Central memory CD8-positive, alpha-beta T cell (primary cell): ENCODE data around the gene SKAP2.
A peak's percentile ranks its signal among the peaks of the same experiment; 100 is the strongest.

Source experiments
- ATAC-seq: fragments of 150-1000 bp; cut with Tn5 transposase; replicated peaks from 2 replicates; pipeline ENCODE4 v1.10.0; 2022; ENCODE audit warnings: mild to moderate bottlenecking, moderate FRiP score, moderate number of reproducible peaks; ENCODE audit not compliant: poor library complexity, severe bottlenecking; ENCODE audit errors: extremely low read depth
- DNase-seq, 2 donors: peaks; one replicate each; pipeline ENCODE4 v3.0.0; 2021; ENCODE audit warnings: low spot score in 2 of 2
- H3K27ac Mint-ChIP-seq: one replicate; pipeline ENCODE4 v1.8.0; 2022; ENCODE audit warnings: low read depth, mild to moderate bottlenecking, moderate library complexity, mixed read lengths
- H3K27me3 Mint-ChIP-seq: one replicate; pipeline ENCODE4 v1.8.0; 2022; ENCODE audit warnings: mixed read lengths
- H3K36me3 Mint-ChIP-seq: one replicate; pipeline ENCODE4 v1.8.0; 2022; ENCODE audit warnings: mild to moderate bottlenecking, moderate library complexity, mixed read lengths; ENCODE audit not compliant: insufficient read depth
- H3K4me1 Mint-ChIP-seq: one replicate; pipeline ENCODE4 v1.8.0; 2022; ENCODE audit warnings: mixed read lengths
- H3K4me3 Mint-ChIP-seq: one replicate; pipeline ENCODE4 v1.8.0; 2022; ENCODE audit warnings: mild to moderate bottlenecking, moderate library complexity, mixed read lengths
- H3K9me3 Mint-ChIP-seq: one replicate; pipeline ENCODE4 v1.8.0; 2022; ENCODE audit warnings: mixed read lengths

SKAP2 gene

DNA sequence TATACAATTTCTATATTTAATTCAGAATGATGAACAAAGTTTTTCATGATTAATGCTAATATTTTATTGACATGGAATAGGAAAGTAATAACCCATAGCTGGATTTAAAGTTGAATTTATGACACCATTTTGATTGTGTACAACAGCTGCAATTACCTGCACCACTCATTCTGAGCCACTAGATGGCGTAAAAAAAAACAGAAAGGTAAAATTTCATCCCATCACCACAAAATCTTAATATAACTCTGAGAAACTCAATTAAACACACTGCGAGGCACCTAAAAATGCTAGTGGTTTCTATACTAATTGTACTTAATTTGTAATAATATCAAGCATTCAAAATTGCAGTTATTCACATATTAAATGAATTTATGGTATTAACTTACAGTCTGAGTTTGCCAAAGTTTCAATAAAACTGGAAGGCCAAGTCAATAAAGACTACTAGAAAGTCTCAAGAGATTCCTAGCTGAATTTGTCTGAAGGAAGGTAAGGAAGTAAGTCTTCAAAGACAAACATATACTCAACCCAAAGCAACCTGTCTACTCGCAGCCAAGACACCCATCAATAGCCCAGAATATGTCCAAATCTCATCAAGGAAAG lies 182.5 kb downstream of the SKAP2 start:
- Mint-ChIP-seq H3K36me3 (peaks cover 3% of the 10 kb centered on the region), H3K27me3 (no peaks in the 10 kb centered on the region), H3K27ac (no peak overlapping the region), H3K9me3 (no peaks in the 10 kb centered on the region), H3K4me1 (no peaks in the 10 kb centered on the region), H3K4me3 (no peak overlapping the region)
- DNase-seq (no peak), ATAC-seq (peak; percentile 24)

DNA sequence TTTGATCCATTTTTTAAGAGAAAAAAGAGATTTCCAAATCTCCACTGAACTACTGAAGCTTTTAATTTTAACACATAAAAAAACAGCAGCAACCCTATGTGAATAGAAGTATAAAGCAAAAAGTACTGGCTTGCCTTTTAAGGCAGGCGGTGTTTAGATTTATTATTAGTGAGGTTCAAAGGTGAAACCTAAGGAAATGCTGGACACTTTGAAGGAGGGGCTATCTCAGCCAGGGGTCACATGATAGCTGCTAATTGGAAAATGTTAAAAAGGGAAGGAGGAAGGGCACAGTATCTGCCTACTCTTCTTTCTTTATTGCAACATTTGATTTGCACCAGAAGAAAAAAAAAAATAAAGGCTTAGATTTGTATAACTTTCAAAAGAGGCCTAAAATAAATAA lies 183.8 kb downstream of the SKAP2 start:
- no peaks in the 10 kb centered on the region for H3K9me3 Mint-ChIP-seq
- H3K27me3 Mint-ChIP-seq, result no peaks in the 10 kb centered on the region
- DNase-seq, result no peak
- H3K36me3 Mint-ChIP-seq, result peaks cover 5% of the 10 kb centered on the region
- no peak overlapping the region for H3K27ac Mint-ChIP-seq
- H3K4me3 Mint-ChIP-seq, result no peak overlapping the region
- ATAC-seq, result no peak
- no peaks in the 10 kb centered on the region for H3K4me1 Mint-ChIP-seq

DNA sequence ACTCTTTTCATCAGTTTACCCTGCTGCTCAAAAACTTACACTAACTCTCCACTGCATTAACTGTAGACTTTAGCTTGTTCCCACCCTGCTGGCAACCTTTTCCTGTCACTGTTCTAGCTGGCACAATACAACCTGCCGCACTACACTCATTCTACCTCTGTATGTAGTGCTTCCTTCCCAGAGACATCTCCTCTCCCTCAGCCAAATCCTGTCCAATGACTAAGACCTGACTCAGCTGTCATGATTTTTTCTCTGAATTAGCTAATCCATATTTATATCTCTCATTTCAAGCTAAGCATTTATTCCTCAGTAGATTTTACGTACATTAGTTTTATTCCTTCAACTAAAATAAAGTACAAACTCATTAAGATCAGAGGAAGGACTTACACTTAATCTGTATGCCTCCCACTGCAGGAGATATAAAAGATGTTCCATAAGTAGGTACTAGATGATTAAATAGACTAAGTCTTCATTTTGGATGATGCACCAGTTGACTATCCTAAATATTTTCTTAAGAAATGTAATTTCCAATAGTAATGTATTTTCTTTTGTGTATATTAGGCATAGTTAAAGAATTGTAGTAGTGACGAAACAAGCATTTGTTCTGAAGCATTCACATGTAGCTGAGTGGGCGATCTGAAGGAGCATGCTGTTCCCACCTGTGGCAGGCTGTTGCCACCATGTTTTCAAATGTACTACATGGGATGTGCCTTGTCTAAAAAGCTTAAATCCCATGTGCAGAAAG lies 189.1 kb downstream of the SKAP2 start:
- no peaks in the 10 kb centered on the region for H3K9me3 Mint-ChIP-seq
- no peak for ATAC-seq
- no peaks in the 10 kb centered on the region for H3K27me3 Mint-ChIP-seq
- no peak for DNase-seq
- peaks cover 3% of the 10 kb centered on the region for H3K36me3 Mint-ChIP-seq
- no peaks in the 10 kb centered on the region for H3K4me1 Mint-ChIP-seq
- no peak overlapping the region for H3K4me3 Mint-ChIP-seq
- H3K27ac Mint-ChIP-seq, result no peak overlapping the region

DNA sequence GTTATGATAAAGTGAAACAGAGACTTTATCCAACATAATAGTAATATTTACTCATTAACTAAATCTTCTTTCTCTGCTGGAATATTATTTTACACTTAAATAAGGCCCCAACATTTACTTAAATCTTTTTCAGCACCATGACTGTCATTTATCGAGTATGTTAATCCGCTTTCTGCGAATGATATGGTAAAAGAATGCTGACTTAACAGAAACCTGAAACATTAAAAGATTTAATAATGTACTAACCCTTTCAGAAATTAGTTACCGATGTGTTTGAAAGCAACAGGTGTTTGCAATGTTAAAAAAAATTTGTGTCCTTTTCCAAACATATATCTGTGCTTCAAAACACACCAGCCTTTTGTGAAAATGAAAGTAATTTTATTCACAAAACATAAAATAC lies 190.5 kb downstream of the SKAP2 start:
- no peak overlapping the region for H3K27ac Mint-ChIP-seq
- no peaks in the 10 kb centered on the region for H3K4me1 Mint-ChIP-seq
- peaks cover 3% of the 10 kb centered on the region for H3K36me3 Mint-ChIP-seq
- H3K9me3 Mint-ChIP-seq, result no peaks in the 10 kb centered on the region
- no peaks in the 10 kb centered on the region for H3K27me3 Mint-ChIP-seq
- no peak for ATAC-seq
- DNase-seq, result no peak
- H3K4me3 Mint-ChIP-seq, result no peak overlapping the region

DNA sequence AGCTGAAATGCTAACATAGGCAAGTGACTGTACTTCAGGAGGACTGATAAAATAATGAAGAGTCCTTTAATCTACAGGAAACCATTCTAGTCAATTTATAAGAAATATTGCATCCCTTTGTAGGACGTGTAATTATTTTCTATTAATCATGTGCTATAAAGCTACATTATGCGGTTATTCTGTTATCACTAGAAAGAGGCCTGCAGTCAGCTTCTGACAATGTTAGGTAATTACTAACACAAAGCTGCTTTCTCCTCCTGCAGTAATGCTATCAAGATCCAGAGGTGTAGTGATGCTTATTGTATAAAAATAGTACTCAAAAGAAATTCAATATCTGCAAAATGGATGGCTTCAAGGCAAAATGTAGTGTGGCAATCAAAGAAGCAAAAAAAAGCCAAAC lies 191.1 kb downstream of the SKAP2 start:
- Mint-ChIP-seq H3K27me3 (no peaks in the 10 kb centered on the region), H3K36me3 (peaks cover 3% of the 10 kb centered on the region), H3K9me3 (no peaks in the 10 kb centered on the region), H3K27ac (no peak overlapping the region), H3K4me3 (no peak overlapping the region), H3K4me1 (no peaks in the 10 kb centered on the region)
- no peak for DNase-seq
- ATAC-seq, result no peak

DNA sequence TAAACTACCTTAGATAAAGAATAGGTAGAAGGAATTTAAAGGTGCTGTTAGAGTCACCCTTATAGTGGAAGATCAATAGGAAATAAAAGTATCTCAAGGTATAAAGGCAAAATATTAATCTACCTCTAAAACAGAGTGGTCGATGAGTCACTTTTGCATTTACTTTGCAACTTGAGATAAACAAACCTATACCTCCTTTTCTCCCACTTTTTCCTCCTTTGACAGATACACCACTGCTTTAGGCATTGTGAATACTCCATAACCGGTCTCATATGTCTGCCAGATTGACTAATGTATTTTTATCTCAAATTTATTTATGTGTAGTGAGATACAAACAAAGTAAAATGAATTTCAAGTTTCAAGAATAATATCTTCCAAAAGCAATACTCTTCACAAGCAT lies 193.5 kb downstream of the SKAP2 start:
- H3K27me3 Mint-ChIP-seq, result no peaks in the 10 kb centered on the region
- ATAC-seq, result no peak

DNA sequence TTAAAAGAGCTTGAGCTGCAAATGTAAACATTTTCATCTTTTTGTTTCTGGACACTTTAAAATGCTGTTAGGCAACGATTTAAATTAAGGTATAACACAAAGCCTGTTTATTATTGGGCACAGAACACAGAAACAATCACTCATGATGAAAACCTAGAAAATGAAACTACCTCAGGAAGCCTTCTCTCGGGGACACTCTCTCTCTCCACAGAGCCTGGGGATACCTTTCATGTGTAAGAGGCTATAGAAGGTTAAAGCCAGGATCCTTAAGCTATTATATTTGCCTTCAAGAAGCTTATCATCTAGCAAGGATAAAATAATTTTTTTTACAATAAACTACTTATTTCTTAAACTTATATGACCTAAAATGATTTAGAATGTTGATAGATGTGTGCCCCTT lies 194.1 kb downstream of the SKAP2 start:
- Mint-ChIP-seq H3K4me3 (no peak overlapping the region), H3K9me3 (no peaks in the 10 kb centered on the region), H3K27me3 (no peaks in the 10 kb centered on the region), H3K4me1 (peaks cover 2% of the 10 kb centered on the region), H3K36me3 (no peaks in the 10 kb centered on the region), H3K27ac (no peak overlapping the region)
- ATAC-seq, result no peak
- DNase-seq, result no peak

More for the DNA sequence above, 193.5 kb downstream of the SKAP2 start:
- Mint-ChIP-seq H3K9me3 (no peaks in the 10 kb centered on the region), H3K27ac (no peak overlapping the region), H3K4me1 (no peaks in the 10 kb centered on the region), H3K4me3 (no peak overlapping the region), H3K36me3 (no peaks in the 10 kb centered on the region)
- DNase-seq, result no peak

DNA sequence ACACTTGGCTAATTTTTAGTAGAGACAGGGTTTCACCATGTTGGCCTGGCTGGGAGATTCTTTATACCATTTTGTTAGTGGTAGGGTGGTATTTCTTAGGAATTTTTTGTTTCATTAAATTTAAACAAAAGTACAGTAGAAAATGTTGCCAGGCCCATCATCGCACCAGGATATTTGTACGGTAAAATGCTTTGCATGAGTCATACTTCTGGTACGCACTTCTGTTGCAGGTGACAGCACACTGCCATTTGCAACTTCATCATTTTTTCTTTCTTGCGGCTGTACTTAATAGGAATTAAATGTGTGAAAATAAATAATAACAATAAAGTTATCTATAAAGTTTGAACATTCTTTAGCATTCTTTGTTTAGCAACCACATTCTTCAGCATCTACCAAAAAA lies 195.6 kb downstream of the SKAP2 start:
- Mint-ChIP-seq H3K27me3 (no peaks in the 10 kb centered on the region), H3K36me3 (no peaks in the 10 kb centered on the region), H3K4me3 (no peak overlapping the region), H3K9me3 (no peaks in the 10 kb centered on the region), H3K27ac (no peak overlapping the region), H3K4me1 (peaks cover 8% of the 10 kb centered on the region)
- ATAC-seq (no peak), DNase-seq (no peak)

DNA sequence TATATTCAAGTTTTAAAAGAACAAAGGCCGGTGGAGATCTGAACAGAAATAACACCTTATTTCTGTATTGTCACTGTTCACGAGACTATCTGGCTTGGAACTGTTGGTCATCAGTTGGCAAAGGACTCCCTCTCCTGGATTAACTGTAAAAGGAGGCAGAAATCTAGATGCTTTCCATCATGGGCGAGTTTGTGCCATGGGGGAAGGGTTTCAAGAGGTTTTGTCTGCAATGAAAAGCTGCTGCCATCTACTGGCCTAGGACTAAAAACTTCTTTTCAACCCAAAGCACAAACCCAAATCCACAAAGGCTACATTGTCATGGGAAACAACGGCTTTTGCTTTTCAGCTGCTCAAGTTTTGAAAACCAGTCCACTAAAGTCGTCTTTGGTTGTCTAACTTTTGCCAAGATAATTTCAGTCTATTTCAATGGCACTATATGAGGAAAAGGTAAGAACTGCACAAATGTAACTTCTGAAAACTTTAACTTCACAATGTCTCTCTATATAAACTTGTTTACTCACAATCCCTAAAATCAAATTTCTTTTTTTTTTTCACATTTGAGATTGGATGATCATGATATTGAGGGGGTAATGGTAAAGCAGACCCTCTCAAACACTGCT lies 196.8 kb downstream of the SKAP2 start:
- DNase-seq, result peak in 1 of 2 donors; percentile 31

DNA sequence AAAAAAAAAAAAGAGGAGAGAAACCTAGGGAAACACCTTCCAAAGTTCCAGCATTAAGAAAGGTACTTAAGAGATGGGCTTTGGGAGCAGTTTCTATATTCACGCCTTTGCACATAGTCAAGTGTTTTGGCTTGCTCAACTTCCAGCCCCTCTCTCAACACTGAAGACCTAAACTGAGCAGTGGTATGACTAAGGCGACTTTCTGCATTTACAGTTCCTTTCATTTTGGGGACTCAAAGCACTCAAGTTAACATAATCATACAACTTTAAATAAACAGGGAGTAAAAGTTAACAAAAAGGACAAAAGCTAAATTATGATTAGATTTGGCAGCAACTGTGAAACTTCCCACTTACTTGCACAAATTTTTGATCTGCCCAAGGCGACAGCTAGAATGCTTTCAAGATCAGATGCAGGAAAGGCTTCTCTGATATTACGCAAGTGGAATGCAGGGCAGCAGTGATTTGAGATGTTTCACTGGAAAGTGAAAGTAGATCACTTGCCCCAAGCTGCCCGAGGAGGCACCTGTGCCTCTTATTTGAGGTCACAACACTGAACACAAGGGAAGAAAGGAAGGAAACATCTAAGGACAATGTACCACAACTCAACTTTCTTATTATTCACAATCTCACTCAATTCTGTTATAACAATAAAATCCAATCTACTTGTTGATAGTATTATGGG lies 199.5 kb downstream of the SKAP2 start:
- Mint-ChIP-seq H3K4me1 (peaks cover 8% of the 10 kb centered on the region), H3K4me3 (peak overlapping the region; percentile 18), H3K27me3 (peaks cover 9% of the 10 kb centered on the region), H3K9me3 (no peaks in the 10 kb centered on the region), H3K27ac (no peak overlapping the region), H3K36me3 (no peaks in the 10 kb centered on the region)
- no peak for DNase-seq
- peak; percentile 73 for ATAC-seq

More for the DNA sequence above, 196.8 kb downstream of the SKAP2 start:
- no peak overlapping the region for H3K4me3 Mint-ChIP-seq
- H3K36me3 Mint-ChIP-seq, result no peaks in the 10 kb centered on the region
- peaks cover 8% of the 10 kb centered on the region for H3K4me1 Mint-ChIP-seq
- no peaks in the 10 kb centered on the region for H3K9me3 Mint-ChIP-seq
- no peak overlapping the region for H3K27ac Mint-ChIP-seq
- peaks cover 2% of the 10 kb centered on the region for H3K27me3 Mint-ChIP-seq
- no peak for ATAC-seq

DNA sequence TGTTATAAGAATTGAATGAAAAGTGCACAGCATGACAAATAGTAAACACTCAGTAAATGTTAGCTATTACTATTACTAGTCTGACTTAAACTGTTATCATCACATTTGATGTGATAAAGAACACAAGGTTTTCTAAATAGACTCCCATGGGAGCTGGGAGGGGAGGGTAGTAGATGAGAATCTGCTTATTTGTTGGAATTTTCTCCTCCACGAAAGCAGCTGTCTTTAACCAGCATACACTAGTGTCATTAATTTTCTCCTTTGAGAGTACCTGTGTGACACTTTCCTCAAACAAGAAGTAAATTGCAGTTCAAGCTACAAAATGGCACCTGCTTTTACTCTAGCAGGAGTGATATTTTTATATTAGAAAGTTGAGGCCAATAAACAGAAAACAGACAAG lies 200.1 kb downstream of the SKAP2 start:
- no peaks in the 10 kb centered on the region for H3K9me3 Mint-ChIP-seq
- peaks cover 9% of the 10 kb centered on the region for H3K27me3 Mint-ChIP-seq
- H3K4me1 Mint-ChIP-seq, result peaks cover 8% of the 10 kb centered on the region
- DNase-seq (no peak), ATAC-seq (no peak)
- H3K27ac Mint-ChIP-seq, result no peak overlapping the region
- H3K4me3 Mint-ChIP-seq, result peak overlapping the region; percentile 18
- H3K36me3 Mint-ChIP-seq, result no peaks in the 10 kb centered on the region

DNA sequence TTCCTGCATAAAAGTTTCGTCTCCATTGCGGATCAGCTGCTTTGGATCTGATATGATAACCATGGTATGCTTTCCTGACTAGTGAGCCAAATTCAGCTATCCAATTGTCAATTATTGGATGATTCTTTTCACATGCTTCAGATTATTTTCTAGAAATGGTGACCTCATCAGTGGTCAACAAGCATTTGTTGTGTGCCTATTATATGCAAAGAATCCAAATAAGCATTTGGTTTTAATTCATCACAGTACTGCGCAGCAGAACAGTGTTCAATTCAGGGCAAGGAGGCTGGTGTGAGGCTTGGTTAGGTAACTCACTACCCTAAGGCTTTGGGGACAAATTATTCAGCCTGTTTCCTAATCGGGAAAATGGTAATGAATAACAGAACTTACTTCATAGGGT lies 200.5 kb downstream of the SKAP2 start:
- no peak for ATAC-seq
- Mint-ChIP-seq H3K36me3 (no peaks in the 10 kb centered on the region), H3K27me3 (peaks cover 9% of the 10 kb centered on the region), H3K4me1 (peaks cover 8% of the 10 kb centered on the region), H3K9me3 (no peaks in the 10 kb centered on the region), H3K4me3 (no peak overlapping the region), H3K27ac (no peak overlapping the region)
- DNase-seq, result no peak
